GM23248 (cell line): ENCODE measurements around the gene ADAM12.

Experiments used
- EZH2 ChIP-seq: fragments of 200-600 bp; sonication (generic); IDR thresholded peaks from 2 replicates; pipeline ENCODE4 v1.6.1; 2018; ENCODE audit warnings: antibody characterized with exemption, mild to moderate bottlenecking; ENCODE audit not compliant: insufficient read depth, poor library complexity, severe bottlenecking
- EZH2phosphoT487 ChIP-seq: fragments of 200-600 bp; sonication (generic); IDR thresholded peaks from 2 replicates; pipeline ENCODE4 v1.6.1; 2018; ENCODE audit warnings: antibody characterized with exemption, moderate library complexity, mild to moderate bottlenecking, low read depth; ENCODE audit not compliant: insufficient read depth

- TF ChIP-seq EZH2phosphoT487: no peak
- TF ChIP-seq EZH2: no peak
These were observed 4.8 kb upstream of the ADAM12 start for GRCh38 chr10:126393076-126393475.
